GM12891 (cell line): Measurements from ENCODE around the gene VWA8.
A peak's percentile ranks its signal among the peaks of the same experiment; 100 is the strongest.

ENCODE experiments used
- PAX5 ChIP-seq: IDR thresholded peaks from 2 replicates; pipeline ENCODE4 v1.6.1; 2011; ENCODE audit warnings: low read length, moderate library complexity, mild to moderate bottlenecking; ENCODE audit not compliant: insufficient read depth, severe bottlenecking
- POLR2A ChIP-seq: IDR thresholded peaks from 2 replicates; pipeline ENCODE4 v1.6.1; 2011; ENCODE audit warnings: low read depth, low read length, control low read depth
- POLR2AphosphoS5 ChIP-seq: IDR thresholded peaks from 2 replicates; pipeline ENCODE4 v1.6.1; 2011; ENCODE audit warnings: low read depth, low read length, control low read depth
- POU2F2 ChIP-seq: IDR thresholded peaks from 2 replicates; pipeline ENCODE4 v1.6.1; 2011; ENCODE audit warnings: low read depth, mild to moderate bottlenecking, control low read depth, low read length, moderate library complexity
- SPI1 ChIP-seq: IDR thresholded peaks from 2 replicates; pipeline ENCODE4 v1.6.1; 2011; ENCODE audit warnings: low read depth, low read length, control low read depth
- TAF1 ChIP-seq: IDR thresholded peaks from 2 replicates; pipeline ENCODE4 v1.6.1; 2011; ENCODE audit warnings: low read depth, low read length, control low read depth

- TF ChIP-seq PAX5 (no peak), POLR2AphosphoS5 (peak; percentile 69; the same call in 1 of the 2 replicates), TAF1 (peak; percentile 81; the same call in 1 of the 2 replicates), POLR2A (peak; percentile 85), SPI1 (no peak), POU2F2 (no peak)
These were observed at the start of gene VWA8 for GRCh38 chr13:41960637-41961465.
